T-helper 22 cell (primary cell): ENCODE measurements around the gene RNPEP.
"Not testable (repeated sequence)": the region's sequence is repeated elsewhere in the genome, so short reads cannot be mapped to it uniquely, and the experiment has no call there.

Experiments used
- DNase-seq: peaks from one replicate; pipeline ENCODE4 v3.0.0-alpha.2; 2020; ENCODE audit warnings: low read depth

RNPEP gene

GRCh38 chr1:201982623-201983379 is at the start of gene RNPEP:
Gene RNPEP, plus strand, starts transcription at chr1:201982648. Its CDS starts 19 bp downstream, at chr1:201982667.
- peak; percentile 33 for DNase-seq

GRCh38 chr1:201933840-201934430 is 48.5 kb upstream of the RNPEP start:
- no peak for DNase-seq

GRCh38 chr1:201937624-201938213 is 44.7 kb upstream of the RNPEP start:
- no peak for DNase-seq

- DNase-seq, result no peak
Observed at GRCh38 chr1:201938440-201939035, 43.9 kb upstream of the RNPEP start.

- no peak for DNase-seq
Observed at GRCh38 chr1:201939148-201939547, 43.3 kb upstream of the RNPEP start.

GRCh38 chr1:201939574-201939973 is 42.9 kb upstream of the RNPEP start:
- DNase-seq, result no peak

GRCh38 chr1:201940316-201940715 is 42.1 kb upstream of the RNPEP start:
- not testable (repeated sequence) for DNase-seq

GRCh38 chr1:201941420-201942128 is 40.9 kb upstream of the RNPEP start:
- no peak for DNase-seq

- no peak for DNase-seq
Observed at GRCh38 chr1:201942129-201942495, 40.3 kb upstream of the RNPEP start.

- no peak for DNase-seq
Observed at GRCh38 chr1:201944002-201944401, 38.4 kb upstream of the RNPEP start.

- no peak for DNase-seq
Observed at GRCh38 chr1:201944639-201945038, 37.8 kb upstream of the RNPEP start.

GRCh38 chr1:201945157-201945556 is 37.3 kb upstream of the RNPEP start:
- DNase-seq, result no peak

- DNase-seq, result no peak
Observed at GRCh38 chr1:201945863-201946223, 36.6 kb upstream of the RNPEP start.

GRCh38 chr1:201946224-201946908 is 36.1 kb upstream of the RNPEP start, which contains the start of gene LMOD1:
Gene LMOD1, minus strand, starts transcription at chr1:201946548. Its CDS starts 208 bp downstream, at chr1:201946340.
- no peak for DNase-seq

- no peak for DNase-seq
Observed at GRCh38 chr1:201947697-201948008, 34.8 kb upstream of the RNPEP start.

- no peak for DNase-seq
Observed at GRCh38 chr1:201949491-201949890, 33.0 kb upstream of the RNPEP start.

- no peak for DNase-seq
Observed at GRCh38 chr1:201954263-201955008, 28.0 kb upstream of the RNPEP start.

GRCh38 chr1:201955009-201955728 is 27.3 kb upstream of the RNPEP start, which contains the start of gene TIMM17A:
Gene TIMM17A, plus strand, starts transcription at chr1:201955503. Its CDS starts 24 bp downstream, at chr1:201955527.
- DNase-seq, result peak; percentile 86

- DNase-seq, result no peak
Observed at GRCh38 chr1:201955729-201956143, 26.7 kb upstream of the RNPEP start.

GRCh38 chr1:201958348-201958747 is 24.1 kb upstream of the RNPEP start:
- DNase-seq, result no peak
